Ectodermal cell (in vitro differentiated cells): ENCODE results near the gene RNF213.

ENCODE experiments used
- H3K27ac ChIP-seq: 2 replicates; pipeline ENCODE4 v1.7.0; 2013; ENCODE audit warnings: mild to moderate bottlenecking, low read depth, low read length; ENCODE audit not compliant: insufficient read depth, poor library complexity, severe bottlenecking
- H3K27me3 ChIP-seq: 2 replicates; pipeline ENCODE4 v1.7.0; 2013; ENCODE audit warnings: mild to moderate bottlenecking, low read length; ENCODE audit not compliant: insufficient read depth, control insufficient read depth, poor library complexity, severe bottlenecking
- H3K36me3 ChIP-seq: one replicate; pipeline ENCODE4 v1.7.0; 2013; ENCODE audit warnings: low read length; ENCODE audit not compliant: control insufficient read depth, insufficient read depth
- H3K4me1 ChIP-seq: one replicate; pipeline ENCODE4 v1.7.0; 2013; ENCODE audit warnings: low read length; ENCODE audit not compliant: control insufficient read depth, insufficient read depth
- H3K4me3 ChIP-seq: 2 replicates; pipeline ENCODE4 v1.7.0; 2013; ENCODE audit warnings: low read depth, low read length, control low read depth; ENCODE audit not compliant: insufficient read depth
- H3K9me3 ChIP-seq: 2 replicates; pipeline ENCODE4 v1.7.0; 2013; ENCODE audit warnings: mild to moderate bottlenecking, low read length, moderate library complexity; ENCODE audit not compliant: control insufficient read depth
- WGBS, 2 experiments: methylation state at CpG; one replicate each; pipeline ENCODE4 v1.1.7; 2013; ENCODE audit warnings: missing lambda C conversion rate in 2 of 2; 5-methylcytosine and 5-hydroxymethylcytosine counted together

RNF213 gene

DNA sequence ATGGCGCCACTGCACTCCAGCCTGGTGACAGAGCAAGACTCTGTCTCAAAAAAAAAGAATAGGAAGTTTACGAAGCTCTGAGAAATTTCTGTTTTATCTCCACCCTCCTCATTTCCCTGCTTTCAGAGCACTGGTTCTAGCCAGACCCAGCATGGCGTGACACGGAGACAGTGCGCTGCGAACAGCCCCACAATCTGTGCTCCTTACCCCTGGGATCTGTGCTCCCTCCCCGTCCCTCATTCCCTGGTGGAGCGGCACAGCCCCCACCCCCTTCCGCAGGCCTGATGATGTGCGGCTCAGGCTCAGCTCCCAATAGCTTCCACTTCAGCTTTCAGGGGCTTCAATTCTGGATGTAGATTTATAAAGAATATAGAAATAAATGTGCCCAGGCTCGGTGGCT is 98.2 kb downstream of the RNF213 start:
- no peaks in the 10 kb centered on the region for H3K27me3 ChIP-seq
- H3K27ac ChIP-seq = no peak overlapping the region
- H3K9me3 ChIP-seq = no peaks in the 10 kb centered on the region
- WGBS, 2 experiments = 90 to 94% methylated on average over 11 of the region's 11 CpGs
- peaks cover 2% of the 10 kb centered on the region for H3K36me3 ChIP-seq
- H3K4me3 ChIP-seq = no peak overlapping the region
- no peaks in the 10 kb centered on the region for H3K4me1 ChIP-seq

- no peaks in the 10 kb centered on the region for H3K4me1 ChIP-seq
- H3K9me3 ChIP-seq = no peaks in the 10 kb centered on the region
- no peak overlapping the region for H3K4me3 ChIP-seq
- WGBS, 2 experiments = 94% methylated on average over 8 of the region's 8 CpGs
- H3K27me3 ChIP-seq = no peaks in the 10 kb centered on the region
- H3K36me3 ChIP-seq = peaks cover 2% of the 10 kb centered on the region
- H3K27ac ChIP-seq = no peak overlapping the region
These were observed 98.9 kb downstream of the RNF213 start for GRCh38 chr17:80359422-80360110.

DNA sequence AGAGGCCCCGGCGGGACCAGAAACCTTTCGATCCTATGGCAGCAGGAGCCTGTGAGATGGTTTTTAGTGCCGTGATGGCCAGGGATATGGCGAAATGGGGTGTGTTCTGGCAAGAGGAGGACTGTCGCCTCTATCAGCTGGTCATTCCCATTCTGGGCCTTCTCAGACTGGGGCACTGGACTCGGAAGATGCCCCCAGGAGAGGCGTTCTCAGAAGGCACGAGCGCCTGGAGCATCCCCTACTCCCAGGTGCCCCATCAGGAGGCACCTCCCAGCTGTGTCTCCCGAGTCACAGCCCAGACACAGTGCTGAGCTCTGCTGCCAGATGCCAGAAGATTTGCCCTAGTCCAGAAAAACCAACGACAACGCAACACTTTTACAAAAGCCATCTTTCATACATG is 99.7 kb downstream of the RNF213 start:
- Histone ChIP-seq H3K27ac (no peak overlapping the region), H3K4me1 (no peaks in the 10 kb centered on the region), H3K27me3 (no peaks in the 10 kb centered on the region), H3K9me3 (no peaks in the 10 kb centered on the region), H3K4me3 (no peak overlapping the region), H3K36me3 (peaks cover 2% of the 10 kb centered on the region)
- 94 to 95% methylated on average over 13 of the region's 13 CpGs for WGBS, 2 experiments

DNA sequence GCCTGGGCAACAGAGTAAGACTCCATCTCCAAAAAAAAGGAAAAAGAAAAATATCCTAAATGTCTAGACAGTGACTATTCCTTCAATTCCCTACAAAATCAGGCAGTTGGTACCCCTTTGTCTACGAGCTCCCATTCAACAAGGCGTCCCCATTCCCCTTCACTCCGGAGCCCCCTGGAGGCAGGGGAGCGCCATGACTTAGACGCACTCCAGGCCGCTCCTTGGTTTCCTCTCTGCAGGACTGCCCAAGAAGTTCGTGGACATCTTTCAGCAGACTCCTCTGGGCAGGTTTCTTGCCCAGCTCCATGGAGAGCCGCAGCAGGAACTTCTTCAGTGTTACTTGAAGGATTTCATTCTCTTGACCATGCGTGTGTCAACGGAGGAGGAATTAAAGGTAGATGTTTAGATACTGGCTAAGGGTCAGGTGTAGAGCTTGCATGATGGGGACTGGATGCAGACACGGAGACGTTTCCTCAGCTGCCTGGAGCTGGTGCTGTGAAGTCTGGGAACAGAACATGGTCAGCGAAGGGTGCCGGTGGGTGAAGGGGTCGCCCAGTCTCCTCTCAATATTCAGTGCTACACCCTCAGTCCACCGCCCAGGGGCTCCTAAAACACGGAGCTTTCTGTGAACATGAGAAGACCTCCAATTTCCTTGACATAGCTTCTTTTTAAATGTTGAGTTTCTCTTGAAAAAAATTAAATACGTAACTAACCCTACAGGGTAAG is 101.0 kb downstream of the RNF213 start:
- Histone ChIP-seq H3K4me1 (no peaks in the 10 kb centered on the region), H3K4me3 (no peak overlapping the region), H3K9me3 (no peaks in the 10 kb centered on the region), H3K27ac (no peak overlapping the region), H3K36me3 (peaks cover 2% of the 10 kb centered on the region), H3K27me3 (no peaks in the 10 kb centered on the region)
- WGBS, 2 experiments = 94 to 95% methylated on average over 17 to 18 of the region's 18 CpGs

GRCh38 chr17:80362428-80363119 is 101.9 kb downstream of the RNF213 start:
- WGBS, 2 experiments = 95 to 98% methylated on average over 17 to 18 of the region's 18 CpGs
- Histone ChIP-seq H3K36me3 (peaks cover 2% of the 10 kb centered on the region), H3K27me3 (no peaks in the 10 kb centered on the region), H3K4me3 (no peak overlapping the region), H3K9me3 (no peaks in the 10 kb centered on the region), H3K27ac (no peak overlapping the region), H3K4me1 (no peaks in the 10 kb centered on the region)

GRCh38 chr17:80363120-80363515 is 102.5 kb downstream of the RNF213 start:
- Histone ChIP-seq H3K36me3 (peaks cover 2% of the 10 kb centered on the region), H3K27ac (no peak overlapping the region), H3K4me1 (no peaks in the 10 kb centered on the region), H3K27me3 (no peaks in the 10 kb centered on the region), H3K9me3 (no peaks in the 10 kb centered on the region), H3K4me3 (no peak overlapping the region)
- WGBS, 2 experiments = 96 to 98% methylated on average over 12 of the region's 12 CpGs

DNA sequence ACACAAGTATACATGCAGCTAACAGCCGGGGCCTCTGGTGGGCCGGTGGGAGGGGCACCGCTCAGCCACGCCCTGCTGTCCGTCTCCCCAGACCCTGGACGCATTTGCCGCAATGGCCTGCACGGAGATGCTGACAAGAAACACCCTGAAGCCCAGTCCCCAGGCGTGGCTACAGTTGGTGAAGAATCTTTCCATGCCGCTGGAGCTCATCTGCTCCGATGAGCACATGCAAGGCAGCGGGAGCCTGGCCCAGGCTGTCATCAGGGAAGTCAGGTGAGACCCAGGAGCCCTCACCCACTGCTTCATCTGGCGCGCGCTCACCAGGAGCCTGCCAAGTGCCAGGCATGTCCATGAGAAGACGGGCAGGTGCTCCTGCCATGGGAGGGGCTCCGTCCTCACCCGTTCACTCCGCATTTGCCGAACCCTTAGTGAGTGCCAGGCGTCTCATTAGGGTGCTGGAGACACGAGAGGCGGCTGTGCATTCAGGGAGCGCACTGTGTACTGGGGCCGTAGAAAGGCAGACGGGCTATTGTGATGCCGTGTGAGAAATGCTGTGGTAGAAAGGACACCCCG is 103.0 kb downstream of the RNF213 start:
- Histone ChIP-seq H3K4me1 (no peaks in the 10 kb centered on the region), H3K27ac (no peak overlapping the region), H3K27me3 (no peaks in the 10 kb centered on the region), H3K4me3 (no peak overlapping the region), H3K36me3 (peaks cover 2% of the 10 kb centered on the region), H3K9me3 (no peaks in the 10 kb centered on the region)
- 95 to 96% methylated on average over 28 of the region's 28 CpGs for WGBS, 2 experiments

DNA sequence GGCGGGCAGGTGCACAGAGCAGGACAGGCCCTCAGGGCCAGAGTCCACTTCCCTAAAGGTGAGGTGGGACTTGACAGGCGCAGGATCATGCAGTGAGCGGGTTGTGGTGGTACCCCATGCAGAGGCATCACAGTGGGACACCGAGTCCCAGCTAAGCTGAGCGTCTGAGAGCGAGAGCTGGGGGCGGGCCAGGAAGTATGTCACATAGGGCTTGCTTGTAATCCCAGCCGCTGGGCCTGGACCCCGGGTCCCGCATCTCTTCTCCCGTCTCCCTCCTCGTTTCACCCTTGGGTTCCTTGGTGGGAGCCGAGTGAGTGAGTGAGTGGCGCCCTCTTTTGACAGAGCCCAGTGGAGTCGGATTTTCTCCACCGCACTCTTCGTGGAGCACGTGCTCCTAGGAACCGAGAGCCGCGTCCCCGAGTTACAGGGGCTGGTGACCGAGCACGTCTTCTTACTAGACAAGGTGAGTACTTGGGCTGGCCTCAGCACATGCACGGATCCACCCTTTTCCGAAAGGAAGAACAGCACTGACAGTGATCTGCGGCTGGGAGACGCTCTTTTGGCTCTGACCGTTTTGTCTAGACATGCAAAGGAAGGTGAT is 103.5 kb downstream of the RNF213 start:
- WGBS, 2 experiments = 86 to 90% methylated on average over 29 of the region's 29 CpGs
- Histone ChIP-seq H3K4me3 (no peak overlapping the region), H3K27ac (no peak overlapping the region), H3K9me3 (no peaks in the 10 kb centered on the region), H3K27me3 (no peaks in the 10 kb centered on the region), H3K4me1 (no peaks in the 10 kb centered on the region), H3K36me3 (peaks cover 2% of the 10 kb centered on the region)

- H3K27ac ChIP-seq = no peak overlapping the region
- peaks cover 2% of the 10 kb centered on the region for H3K36me3 ChIP-seq
- H3K4me3 ChIP-seq = no peak overlapping the region
- no peaks in the 10 kb centered on the region for H3K4me1 ChIP-seq
- no peaks in the 10 kb centered on the region for H3K27me3 ChIP-seq
- no peaks in the 10 kb centered on the region for H3K9me3 ChIP-seq
- 92% methylated on average over 29 of the region's 29 CpGs for WGBS, 2 experiments
These were observed 104.6 kb downstream of the RNF213 start for GRCh38 chr17:80365001-80365965.
